Measurements from ENCODE around the gene FHL2. TPM values are rescaled to one million over a fixed set of nuclear protein-coding genes. Genes with fewer than 3 reads are reported as not detected.
"Not testable (repeated sequence)": the region's sequence is repeated elsewhere in the genome, so short reads cannot be mapped to it uniquely, and the experiment has no call there.

The FHL2 gene
- total RNA-seq, 1 experiment from 2014 or later: 109 TPM

DNA sequence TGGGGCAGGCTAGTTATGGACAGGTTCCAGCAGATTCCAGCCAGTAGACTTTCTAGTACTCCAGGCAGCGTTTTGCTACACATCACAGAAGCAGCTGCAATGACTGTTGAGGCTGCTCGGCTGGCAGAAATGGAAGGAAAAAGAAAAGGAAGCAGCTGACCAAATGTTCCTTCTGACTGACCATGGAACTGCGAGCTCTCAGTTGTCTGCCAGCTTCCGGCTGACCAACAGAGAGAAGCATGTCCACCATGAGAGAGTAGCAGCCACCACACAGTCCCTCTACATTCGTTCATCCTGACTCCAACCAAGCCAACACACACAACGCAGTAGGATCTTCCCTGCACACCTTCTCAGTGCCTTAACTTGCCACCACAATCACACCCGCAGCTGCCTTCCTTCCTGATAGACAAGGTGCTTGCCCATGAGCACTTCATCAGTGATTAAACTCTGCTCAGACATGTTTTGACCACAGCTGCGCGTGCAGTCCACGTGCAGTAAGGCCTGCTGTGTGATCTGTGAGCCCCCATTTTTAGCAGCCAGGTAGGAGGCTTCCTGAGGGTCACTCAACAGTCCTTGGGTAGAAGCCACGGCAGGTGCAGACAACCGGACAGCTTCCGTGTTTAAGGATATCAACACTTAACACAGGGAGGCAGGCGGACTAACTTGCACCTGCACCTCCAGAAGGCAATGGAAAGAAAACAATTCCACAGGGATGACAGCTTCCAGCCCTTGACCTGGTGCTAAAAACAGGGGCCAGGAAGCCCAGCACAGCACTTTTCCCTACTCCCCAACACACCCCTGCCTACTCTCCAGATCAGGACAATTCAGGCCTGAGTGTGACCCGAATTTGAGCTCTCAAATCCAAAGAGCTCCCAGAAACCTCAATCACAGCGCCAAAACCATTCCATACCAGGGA, 70.3 kb downstream of the FHL2 start:
- Histone ChIP-seq H3F3A (ENCODE audit: insufficient read depth, low read depth) (no peaks in the 10 kb centered on the region; the same call in 1 of the 2 replicates), H3K9me3 (ENCODE audit: insufficient read depth, low read depth) (no peaks in the 10 kb centered on the region), H2AFZ (peak overlapping the region; percentile 85), H3K9me2 (ENCODE audit: insufficient read depth) (no peaks in the 10 kb centered on the region), H3K4me2 (peak overlapping the region; percentile 99), H3K27me3 (ENCODE audit: insufficient read depth, low read depth) (no peaks in the 10 kb centered on the region), H3K36me3 (ENCODE audit: low read depth) (no peaks in the 10 kb centered on the region), H3K4me3 (peak overlapping the region; percentile 92), H3K79me2 (ENCODE audit: low read depth) (peaks cover 53% of the 10 kb centered on the region), H4K20me1 (ENCODE audit: insufficient read depth) (no peaks in the 10 kb centered on the region), H3K27ac (no peak overlapping the region), H3K4me1 (replicated peaks; ENCODE audit: insufficient read depth) (peaks cover 33% of the 10 kb centered on the region)
- intact Hi-C loops (cut with micrococcal nuclease; ENCODE audit: unreplicated experiment): no loop called here
- DNase-seq: peak in 1 of 2 experiments; percentile 24
- TSS peak; percentile 21 for BruUV-seq (replicated peaks)
- TF ChIP-seq, protein P1, sequence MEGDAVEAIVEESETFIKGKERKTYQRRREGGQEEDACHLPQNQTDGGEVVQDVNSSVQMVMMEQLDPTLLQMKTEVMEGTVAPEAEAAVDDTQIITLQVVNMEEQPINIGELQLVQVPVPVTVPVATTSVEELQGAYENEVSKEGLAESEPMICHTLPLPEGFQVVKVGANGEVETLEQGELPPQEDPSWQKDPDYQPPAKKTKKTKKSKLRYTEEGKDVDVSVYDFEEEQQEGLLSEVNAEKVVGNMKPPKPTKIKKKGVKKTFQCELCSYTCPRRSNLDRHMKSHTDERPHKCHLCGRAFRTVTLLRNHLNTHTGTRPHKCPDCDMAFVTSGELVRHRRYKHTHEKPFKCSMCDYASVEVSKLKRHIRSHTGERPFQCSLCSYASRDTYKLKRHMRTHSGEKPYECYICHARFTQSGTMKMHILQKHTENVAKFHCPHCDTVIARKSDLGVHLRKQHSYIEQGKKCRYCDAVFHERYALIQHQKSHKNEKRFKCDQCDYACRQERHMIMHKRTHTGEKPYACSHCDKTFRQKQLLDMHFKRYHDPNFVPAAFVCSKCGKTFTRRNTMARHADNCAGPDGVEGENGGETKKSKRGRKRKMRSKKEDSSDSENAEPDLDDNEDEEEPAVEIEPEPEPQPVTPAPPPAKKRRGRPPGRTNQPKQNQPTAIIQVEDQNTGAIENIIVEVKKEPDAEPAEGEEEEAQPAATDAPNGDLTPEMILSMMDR (conservative IDR thresholded peaks at IDR 0.05): no peak
- TF ChIP-seq EZH2 (IDR thresholded peaks at IDR 0.05; ENCODE audit: low read depth): no peak
- ChIA-PET POLR2A (ENCODE audit: unreplicated experiment) (interaction anchor here (0.6 kb wide), 1 partner anchor 57 kb away, joined by 4 read pairs; no protein-coding TSS in a partner anchor), CTCF (interaction anchor here (0.5 kb wide), 1 partner anchor 64 kb away, joined by 5 read pairs; no protein-coding TSS in a partner anchor)

DNA sequence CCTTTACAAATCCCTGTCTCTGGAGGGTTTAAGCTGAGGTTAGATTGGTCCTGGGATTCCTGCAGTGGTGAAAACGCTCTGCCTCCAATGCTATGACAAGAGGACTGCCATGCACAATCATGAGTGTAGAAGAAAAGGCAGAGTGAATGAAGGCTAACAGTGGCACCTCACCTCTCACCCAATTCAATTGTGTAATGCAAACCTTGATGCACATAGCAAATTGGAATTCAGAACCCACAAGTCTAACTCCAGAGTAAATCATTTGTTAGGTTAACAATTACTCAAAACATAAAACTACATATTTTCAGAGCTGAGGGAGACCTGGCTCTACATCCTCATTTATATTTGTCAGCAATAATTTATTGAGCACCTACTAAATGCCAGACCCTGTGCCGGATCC, 71.2 kb downstream of the FHL2 start:
- Histone ChIP-seq H3K27me3 (ENCODE audit: insufficient read depth, low read depth) (no peaks in the 10 kb centered on the region), H3K4me1 (replicated peaks; ENCODE audit: insufficient read depth) (peaks cover 33% of the 10 kb centered on the region), H3K9me3 (ENCODE audit: insufficient read depth, low read depth) (no peaks in the 10 kb centered on the region), H3K9me2 (ENCODE audit: insufficient read depth) (no peaks in the 10 kb centered on the region), H3K4me2 (peak overlapping the region; percentile 99; the same call in 1 of the 2 replicates), H3K4me3 (no peak overlapping the region; the same call in 1 of the 2 replicates), H3F3A (ENCODE audit: insufficient read depth, low read depth) (no peaks in the 10 kb centered on the region; the same call in 1 of the 2 replicates), H3K79me2 (ENCODE audit: low read depth) (peaks cover 56% of the 10 kb centered on the region), H4K20me1 (ENCODE audit: insufficient read depth) (no peaks in the 10 kb centered on the region), H2AFZ (no peak overlapping the region), H3K36me3 (ENCODE audit: low read depth) (no peaks in the 10 kb centered on the region), H3K27ac (no peak overlapping the region)
- no TSS peak for BruUV-seq (replicated peaks)
- DNase-seq: no peak
- TF ChIP-seq, protein P1 (conservative IDR thresholded peaks at IDR 0.05): no peak
- TF ChIP-seq EZH2 (IDR thresholded peaks at IDR 0.05; ENCODE audit: low read depth): no peak
- intact Hi-C loops (cut with micrococcal nuclease; ENCODE audit: unreplicated experiment): no loop called here
- ChIA-PET POLR2A (ENCODE audit: unreplicated experiment) (no interaction called here), CTCF (no interaction called here)

DNA sequence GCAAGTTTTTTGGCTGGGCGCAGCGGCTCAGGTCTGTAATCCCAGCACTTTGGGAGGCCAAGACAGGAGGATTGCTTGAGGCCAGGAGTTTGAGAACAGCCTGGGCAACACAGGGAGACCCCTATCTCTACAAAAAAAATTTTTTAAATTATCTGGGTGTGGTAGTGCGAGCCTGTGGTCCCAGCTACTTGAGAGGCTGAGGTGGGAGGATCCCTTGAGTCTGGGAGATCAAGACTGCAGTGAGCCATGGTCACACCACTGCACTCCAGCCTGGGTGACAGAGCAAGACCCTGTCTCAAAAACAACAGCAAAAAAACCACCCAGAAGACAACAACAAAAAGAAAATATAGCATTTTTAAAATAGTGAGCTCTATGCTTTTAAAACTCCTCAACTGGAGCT, 71.6 kb downstream of the FHL2 start:
- intact Hi-C loops (cut with micrococcal nuclease; ENCODE audit: unreplicated experiment); H2AFZ ChIP-seq; H3K9me2 ChIP-seq (ENCODE audit: insufficient read depth); CTCF ChIA-PET; H3K4me3 ChIP-seq; BruUV-seq (replicated peaks); DNase-seq; H3K27ac ChIP-seq; H3K9me3 ChIP-seq (ENCODE audit: insufficient read depth, low read depth); H3F3A ChIP-seq (ENCODE audit: insufficient read depth, low read depth); H3K27me3 ChIP-seq (ENCODE audit: insufficient read depth, low read depth); POLR2A ChIA-PET (ENCODE audit: unreplicated experiment); H4K20me1 ChIP-seq (ENCODE audit: insufficient read depth); H3K36me3 ChIP-seq (ENCODE audit: low read depth): not testable (repeated sequence)
- peaks cover 56% of the 10 kb centered on the region for H3K79me2 ChIP-seq (ENCODE audit: low read depth)
- H3K4me2 ChIP-seq: peak overlapping the region; percentile 99; the same call in 1 of the 2 replicates
- H3K4me1 ChIP-seq (replicated peaks; ENCODE audit: insufficient read depth): peaks cover 33% of the 10 kb centered on the region
